GM19452 (cell line): Measurements from ENCODE around the gene IGF2BP3.
A peak's percentile ranks its signal among the peaks of the same experiment; 100 is the strongest.

ENCODE experiments used
- ATAC-seq: cut with Tn5 transposase; IDR thresholded peaks from one replicate; pipeline ENCODE4 v1.9.1; 2021; ENCODE audit not compliant: unreplicated experiment

IGF2BP3 gene

DNA sequence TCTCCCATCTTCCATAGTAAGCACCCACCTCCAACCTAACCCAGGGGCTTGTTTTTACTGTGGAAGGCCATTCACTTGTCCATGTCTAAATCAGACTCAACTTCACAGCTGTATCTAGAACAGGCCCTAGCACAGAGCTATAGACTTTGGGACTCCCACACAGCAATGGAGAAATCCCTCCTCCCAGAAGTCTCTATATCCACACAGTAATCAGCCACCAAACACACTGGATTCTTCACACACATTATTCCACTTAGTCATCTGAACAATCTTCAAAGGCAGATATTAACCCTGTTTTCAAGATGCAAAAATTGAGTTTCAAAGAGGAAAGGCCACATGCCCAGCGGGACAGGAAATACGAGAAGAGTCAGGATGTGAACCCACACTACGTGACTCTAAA, 89.3 kb downstream of the IGF2BP3 start:
- no peak for ATAC-seq

DNA sequence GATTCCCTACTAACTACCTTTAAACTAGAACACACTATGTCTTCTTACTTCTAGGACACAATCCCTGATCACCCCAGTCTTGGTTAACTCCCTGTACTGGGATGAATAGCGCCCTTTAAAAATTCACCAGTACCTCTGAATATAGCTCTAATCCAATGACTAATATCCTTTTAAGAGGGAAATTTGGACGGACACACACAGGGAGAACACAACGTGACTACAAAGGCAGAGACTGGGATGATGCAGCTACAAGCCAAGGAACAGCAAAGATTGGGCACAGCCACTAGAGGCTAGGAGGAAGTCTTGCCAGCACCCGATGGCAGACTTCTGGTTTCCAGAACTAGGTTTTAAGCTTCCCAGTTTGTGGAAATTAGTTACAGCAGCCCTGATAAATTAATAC, 89.7 kb downstream of the IGF2BP3 start:
- ATAC-seq: no peak

DNA sequence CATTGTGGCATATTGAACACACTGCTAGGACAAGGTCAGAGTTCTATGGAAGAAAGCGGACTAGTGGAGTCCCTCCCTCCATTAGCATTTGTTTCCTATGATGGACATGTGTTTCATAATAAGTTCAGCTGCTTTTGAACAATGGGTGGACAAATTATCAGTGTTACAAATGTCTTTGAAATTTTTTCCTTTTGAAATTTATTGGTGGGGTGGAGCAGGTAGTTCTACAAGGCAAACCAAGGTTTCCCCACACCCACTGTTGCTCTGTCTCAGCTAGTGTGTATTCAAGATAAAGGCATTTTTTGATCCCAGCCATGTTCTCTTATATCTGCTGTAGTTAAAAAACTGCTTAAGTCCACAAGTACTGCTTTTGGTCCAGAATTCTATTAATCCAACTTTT, 91.3 kb downstream of the IGF2BP3 start:
- no peak for ATAC-seq

- no peak for ATAC-seq
Observed at GRCh38 chr7:23377134-23377533, 93.2 kb downstream of the IGF2BP3 start.

DNA sequence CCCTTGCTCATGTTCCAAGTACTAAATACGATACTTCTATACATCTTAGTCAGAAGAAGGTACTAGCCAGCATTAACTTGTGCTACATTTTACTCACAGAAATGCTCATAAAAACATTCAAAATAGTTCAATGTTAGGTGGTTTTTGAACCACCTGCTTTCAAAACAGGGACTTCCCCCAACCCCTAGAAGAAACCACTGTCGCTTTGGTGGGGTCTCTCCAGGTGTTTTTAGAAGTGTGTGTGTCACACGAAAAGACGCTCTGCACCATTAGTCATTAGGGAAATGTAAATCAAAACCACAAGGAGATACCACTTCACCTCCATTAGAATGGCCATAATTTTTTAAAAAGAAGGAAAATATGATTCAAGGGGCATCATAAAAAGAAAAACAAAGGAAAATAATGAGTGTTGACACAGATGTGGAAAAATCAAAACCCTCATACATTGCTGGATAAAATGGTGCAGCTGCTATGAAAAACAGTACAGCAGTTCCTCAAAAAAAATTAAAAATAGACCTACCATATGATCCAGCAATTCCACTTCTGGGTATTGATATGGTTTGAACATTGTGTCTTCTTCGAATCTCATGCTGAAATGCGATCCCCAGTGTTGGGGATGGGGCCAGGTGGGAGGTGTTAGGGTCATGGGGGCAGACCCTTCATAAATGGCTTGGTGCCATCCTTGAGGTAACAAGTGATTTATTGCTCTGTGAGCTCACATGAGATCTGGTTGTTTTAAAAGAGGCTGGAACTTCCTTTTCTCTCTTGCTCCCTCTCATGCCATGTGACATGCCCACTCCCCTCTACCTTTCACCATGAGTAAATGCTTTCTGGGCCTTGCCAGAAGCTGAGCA, 96.9 kb downstream of the IGF2BP3 start:
- peak; percentile 54 for ATAC-seq

DNA sequence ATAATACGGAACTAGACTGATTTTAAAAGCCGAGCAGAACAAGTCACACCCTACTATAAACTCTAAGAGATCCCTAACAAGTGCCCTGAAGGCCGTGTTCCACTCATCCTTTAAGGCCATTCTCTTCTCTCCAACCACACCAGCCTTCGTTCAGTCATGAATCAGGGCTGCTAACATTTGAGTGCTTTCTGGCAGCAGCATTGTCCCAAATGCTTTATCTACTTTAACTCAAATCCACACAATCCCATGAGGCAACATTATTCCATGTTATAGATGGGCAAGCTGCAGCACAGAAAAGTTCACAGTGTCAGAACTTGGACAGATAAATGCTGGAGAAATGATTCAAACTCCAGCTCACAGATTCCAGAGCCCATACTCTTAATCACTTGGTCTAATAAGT, 97.7 kb downstream of the IGF2BP3 start:
- ATAC-seq: no peak

DNA sequence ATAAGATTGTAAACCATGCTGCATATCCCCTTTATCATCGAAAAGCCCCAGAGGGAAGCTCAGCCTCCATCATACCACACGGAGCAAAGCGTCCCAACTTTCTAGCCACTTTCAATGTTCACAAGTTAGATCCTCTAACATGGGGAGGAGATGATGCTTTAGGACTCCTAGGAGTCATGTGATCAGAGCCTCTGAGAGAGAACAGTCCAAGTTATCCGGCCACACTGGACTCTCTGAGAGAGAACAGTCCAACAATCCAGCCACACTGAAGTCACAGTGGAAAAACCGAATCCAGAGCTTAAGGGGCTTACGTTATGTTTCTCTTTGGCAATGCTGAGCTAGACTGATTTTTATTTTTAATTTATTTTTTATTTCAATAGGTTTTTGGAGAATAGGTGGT, 98.6 kb downstream of the IGF2BP3 start:
- ATAC-seq: no peak

DNA sequence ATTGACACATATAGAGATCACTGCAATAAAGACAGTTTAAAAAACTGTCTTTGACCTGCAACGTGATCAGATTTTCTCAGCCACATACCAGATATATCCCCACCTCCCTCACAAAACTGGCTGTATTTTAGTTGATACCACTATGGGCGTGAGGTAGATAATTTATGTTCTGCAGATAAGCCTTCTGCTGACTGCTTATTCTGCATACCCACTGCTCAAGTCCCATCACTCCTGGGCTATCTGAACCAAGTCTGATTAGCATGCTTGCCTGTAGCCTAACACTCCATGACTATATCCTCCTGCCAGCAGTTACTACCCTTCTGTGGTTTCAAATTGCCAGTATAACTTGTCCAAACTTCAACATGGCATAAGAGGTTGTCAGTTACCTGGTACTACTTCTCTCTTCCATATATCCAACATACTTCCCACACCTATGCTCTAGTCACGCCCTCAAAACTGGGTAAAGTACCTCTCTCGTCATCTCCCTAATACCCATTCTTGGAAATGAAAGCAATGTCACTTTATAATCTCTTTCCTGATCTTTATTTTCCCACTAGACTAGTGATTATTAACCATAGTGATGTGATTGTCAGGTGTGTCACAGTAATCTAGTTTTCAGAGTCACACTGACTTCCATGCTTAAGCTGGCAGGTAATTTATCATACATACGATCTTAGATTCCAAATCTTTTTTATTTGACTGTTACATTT, 100.4 kb downstream of the IGF2BP3 start:
- no peak for ATAC-seq

- ATAC-seq: no peak
Observed at GRCh38 chr7:23369100-23369499, 101.2 kb downstream of the IGF2BP3 start.

- no peak for ATAC-seq
Observed at GRCh38 chr7:23358152-23358674, 112.1 kb downstream of the IGF2BP3 start.

DNA sequence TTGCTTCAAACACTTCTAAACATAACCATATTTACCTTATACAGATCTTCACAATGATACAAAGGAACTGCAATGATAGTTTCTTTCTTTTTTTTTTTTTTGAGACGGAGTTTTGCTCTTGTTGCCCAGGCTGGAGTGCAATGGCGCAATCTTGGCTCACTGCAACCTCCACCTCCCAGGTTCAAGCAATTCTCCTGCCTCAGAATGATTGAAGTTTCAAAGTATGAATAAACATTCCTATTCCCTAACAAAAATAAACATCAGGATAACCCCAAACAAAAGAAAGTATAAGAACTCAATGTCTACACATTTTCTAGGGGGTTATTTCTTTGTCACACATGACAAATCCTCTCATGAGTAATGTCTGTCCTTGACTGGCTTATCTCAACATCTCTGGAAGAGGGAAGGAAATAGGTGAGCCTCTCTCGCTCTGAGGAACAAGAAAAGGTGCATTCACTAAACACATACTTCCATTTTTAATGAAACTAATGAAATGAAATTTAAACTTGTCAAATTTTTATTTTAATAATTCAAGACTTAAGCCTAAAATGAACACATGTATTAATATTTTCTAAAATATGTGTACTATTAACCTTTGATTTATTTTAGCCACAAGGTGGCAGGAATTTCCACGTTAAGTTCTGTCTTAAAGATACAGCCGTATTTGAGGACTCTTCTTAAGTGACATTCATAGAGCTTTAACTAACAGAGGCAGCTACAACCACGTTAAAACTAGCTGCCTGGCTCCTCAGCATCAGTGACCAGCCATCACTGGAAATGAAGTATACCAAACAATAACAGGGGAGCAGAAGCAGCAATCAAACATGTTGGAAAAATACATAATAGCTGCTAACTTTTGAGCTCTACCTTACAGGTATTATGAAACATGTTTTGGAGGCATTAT, 112.8 kb downstream of the IGF2BP3 start:
- no peak for ATAC-seq

DNA sequence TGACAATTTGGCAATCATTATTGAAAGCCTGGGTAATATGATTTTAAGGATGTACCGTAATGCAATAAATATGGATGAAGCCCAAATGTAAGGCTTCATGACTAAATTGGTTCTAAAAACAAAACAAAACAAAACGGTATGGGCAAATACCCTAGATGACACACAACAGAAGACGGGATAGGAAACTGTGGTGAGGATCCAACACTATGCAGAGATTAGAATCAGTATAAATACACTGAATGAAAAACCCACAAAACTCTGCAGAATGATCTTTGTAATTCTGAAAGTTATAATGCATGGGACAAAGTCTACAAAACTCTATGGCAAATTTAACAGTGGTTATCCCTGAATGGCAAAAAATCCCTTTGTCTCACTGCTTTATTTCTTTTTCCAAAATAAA, 113.6 kb downstream of the IGF2BP3 start:
- ATAC-seq: no peak

- ATAC-seq: no peak
Observed at GRCh38 chr7:23356168-23356567, 114.1 kb downstream of the IGF2BP3 start.

GRCh38 chr7:23353172-23353571, 117.1 kb downstream of the IGF2BP3 start:
- no peak for ATAC-seq

GRCh38 chr7:23350466-23350865, 119.8 kb downstream of the IGF2BP3 start:
- ATAC-seq: no peak

GRCh38 chr7:23349484-23350157, 120.7 kb downstream of the IGF2BP3 start:
- ATAC-seq: no peak

GRCh38 chr7:23347682-23348180, 122.6 kb downstream of the IGF2BP3 start:
- ATAC-seq: no peak

DNA sequence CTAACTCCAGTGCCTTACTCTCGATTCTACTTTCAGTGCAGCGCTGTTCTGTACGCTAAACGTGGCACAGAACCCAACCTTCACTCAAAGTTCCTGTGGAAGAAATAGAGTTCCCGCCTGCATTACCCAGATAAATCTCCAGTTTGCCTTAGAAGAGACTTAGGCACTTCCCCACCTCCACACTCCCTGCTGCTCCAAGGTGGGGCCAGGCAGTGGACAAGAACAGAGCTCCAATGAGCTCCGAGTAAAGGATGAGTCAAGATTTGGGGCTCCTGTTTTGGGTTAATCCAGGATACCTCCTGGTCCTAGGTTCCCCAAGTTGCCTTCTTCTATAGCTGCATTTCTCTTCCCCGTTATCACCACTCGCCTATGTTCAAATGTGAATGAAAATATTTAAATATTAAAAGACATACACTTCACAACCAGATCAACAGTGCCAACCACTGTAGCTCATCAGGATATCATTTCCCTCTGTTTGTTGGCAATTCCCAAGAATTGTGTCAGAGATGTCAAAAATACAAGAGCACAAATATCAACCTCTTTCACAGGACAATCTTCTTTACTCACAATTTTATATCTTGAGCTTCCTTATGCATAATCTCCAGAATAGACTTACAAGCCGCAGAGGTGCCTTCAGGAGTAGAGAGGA, 123.1 kb downstream of the IGF2BP3 start:
- no peak for ATAC-seq

- ATAC-seq: peak; percentile 55
Observed at GRCh38 chr7:23346316-23346715, 124.0 kb downstream of the IGF2BP3 start.

DNA sequence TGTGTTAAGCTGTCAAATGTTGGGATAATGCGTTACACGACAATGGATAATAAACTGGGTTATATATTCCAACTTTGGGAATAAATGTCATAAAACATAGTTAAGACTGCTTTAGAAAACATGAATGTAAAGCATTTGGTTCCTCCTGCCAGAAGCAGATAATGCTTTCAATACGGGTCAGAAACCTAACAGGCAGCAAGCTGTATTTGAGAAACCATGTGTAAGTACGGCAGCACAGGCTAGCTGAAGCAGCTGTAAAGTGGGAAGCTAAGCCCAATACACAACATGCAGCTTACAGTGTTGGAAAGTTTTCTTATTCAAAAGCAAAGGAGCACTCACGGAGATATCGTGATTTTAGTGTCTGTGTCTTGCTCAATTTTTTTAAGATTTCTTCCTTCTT, 124.7 kb downstream of the IGF2BP3 start:
- ATAC-seq: no peak
